IPS-11a (cell line): ENCODE measurements around the gene REXO4.

Experiments used
- H3K4me3 ChIP-seq: one replicate; pipeline ENCODE4 v1.5.1; 2013; ENCODE audit warnings: low read depth, low read length, control low read depth

The REXO4 gene

DNA sequence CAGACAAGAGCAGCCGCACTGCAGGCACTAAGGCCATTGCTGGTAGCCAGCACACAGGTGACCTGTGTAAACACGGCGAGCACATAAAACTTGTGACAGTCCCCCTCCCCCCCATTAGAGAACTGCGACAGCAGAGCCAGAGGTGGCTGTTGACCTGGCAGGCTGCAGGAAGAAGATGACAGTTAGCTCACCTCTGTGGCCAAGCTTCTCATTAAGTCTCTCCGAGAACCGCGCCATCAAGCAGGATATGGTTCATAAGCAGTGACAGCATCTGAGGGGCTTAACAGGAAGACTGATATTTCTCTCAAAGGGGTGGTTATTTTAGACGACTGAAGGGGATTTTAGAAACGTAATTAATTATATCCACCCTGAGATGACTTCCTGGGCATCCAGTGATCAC, 47.1 kb downstream of the REXO4 start:
- no peak overlapping the region for H3K4me3 ChIP-seq

DNA sequence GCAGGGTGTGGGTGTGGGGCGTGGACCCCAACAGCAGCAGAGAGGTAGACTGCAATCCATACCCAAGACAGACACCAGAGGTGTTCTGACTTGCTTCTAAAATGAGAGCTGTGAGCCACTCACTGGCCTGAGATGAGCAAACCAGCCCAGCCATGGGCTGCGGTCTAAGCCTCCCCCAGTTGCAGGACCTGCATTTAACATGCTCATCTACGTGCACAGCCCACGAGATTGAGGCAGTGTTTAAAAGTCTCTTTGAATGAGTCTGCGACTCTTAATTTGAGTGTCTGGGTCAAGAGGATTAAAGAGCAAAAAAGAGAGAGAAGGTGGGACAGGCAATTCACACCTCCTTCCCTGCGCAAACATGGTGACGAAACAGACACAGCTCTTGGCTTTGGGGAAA, 47.9 kb downstream of the REXO4 start:
- no peak overlapping the region for H3K4me3 ChIP-seq

DNA sequence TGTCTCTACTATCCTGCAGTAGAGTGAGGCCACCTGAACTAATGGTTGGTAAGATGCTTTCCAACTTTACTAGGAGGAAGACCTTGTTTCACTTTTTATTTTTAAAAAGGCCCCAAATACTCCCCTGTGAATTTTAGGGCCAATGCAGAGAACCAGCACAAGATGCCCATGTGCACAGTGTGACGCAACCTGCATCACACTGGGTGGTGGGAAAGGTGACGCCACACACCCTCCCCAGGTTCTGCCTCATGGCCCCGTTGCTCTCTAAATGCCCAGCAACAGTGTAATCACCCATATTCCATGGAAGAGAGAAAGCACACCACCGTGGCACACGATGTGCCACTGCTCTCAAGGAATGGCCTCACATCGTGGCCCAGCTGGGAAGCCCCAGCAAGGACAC, 48.4 kb downstream of the REXO4 start:
- no peak overlapping the region for H3K4me3 ChIP-seq

DNA sequence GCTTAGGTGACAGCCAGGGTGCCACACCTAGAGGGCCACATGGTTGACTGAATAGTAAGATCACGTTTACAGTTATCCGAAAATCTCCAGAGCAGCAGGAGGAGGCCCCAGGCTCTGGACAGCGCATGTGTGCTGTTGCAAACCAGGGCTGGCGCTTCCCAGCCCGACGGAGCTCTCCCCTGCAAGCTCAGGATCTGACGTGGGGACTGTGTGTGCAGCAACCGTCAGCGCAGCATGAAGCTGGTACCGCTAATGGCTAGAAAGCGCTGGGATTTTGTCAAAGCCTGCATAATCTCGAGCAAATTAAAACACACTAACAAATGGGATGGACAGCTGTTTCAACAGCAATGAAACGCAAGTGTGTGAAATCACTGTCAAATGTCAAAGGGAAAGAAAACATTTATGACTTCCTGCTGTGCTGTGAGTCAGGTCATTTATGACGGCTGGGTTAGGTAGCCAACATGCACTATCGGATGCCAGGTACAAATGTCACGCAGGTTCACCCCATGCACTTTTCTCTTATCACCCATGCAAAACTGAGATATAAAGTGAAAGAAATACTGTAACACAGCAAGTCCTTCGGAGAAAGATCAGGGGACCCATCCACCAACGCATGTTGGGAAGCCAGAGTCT, 49.4 kb downstream of the REXO4 start:
- no peak overlapping the region for H3K4me3 ChIP-seq

DNA sequence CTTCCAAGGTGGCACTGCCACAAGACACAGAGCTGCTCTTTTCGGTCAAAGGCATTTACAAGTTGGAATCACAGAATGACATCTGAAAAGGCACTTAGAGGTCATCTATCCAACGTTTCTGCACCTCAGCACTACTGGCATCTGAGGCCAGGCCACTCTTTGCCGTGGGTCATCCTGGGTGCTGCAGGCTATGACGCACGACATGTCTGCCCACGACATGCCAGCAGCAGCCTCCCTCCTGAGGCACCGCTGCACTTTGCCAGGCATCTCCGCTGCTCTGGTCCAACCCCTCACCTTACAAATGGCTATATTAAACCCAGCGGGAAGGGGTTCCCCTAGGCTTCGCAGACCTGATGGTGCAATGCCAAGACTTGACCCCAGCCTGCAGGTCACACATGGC, 50.0 kb downstream of the REXO4 start:
- H3K4me3 ChIP-seq: no peak overlapping the region

DNA sequence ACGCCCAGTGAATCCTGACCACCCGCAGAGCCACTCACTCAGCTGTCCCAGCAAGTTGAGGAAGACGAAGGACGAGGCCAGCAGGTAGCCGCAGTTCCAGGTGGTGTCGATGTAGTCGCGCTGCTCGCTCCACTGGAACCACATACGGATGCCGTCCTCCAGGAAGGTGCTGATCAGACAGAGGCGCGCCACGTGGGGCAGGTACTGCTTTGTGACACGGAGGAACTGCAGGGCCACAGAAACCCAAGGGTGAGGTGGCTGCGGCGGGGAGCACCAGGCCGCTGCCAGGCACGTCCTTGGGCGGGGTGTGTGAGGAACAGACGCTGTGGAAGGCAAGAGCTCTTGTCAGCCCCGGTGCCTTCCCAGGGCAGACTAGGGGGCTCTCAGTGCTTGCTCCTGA, 50.6 kb downstream of the REXO4 start:
- H3K4me3 ChIP-seq: no peak overlapping the region

DNA sequence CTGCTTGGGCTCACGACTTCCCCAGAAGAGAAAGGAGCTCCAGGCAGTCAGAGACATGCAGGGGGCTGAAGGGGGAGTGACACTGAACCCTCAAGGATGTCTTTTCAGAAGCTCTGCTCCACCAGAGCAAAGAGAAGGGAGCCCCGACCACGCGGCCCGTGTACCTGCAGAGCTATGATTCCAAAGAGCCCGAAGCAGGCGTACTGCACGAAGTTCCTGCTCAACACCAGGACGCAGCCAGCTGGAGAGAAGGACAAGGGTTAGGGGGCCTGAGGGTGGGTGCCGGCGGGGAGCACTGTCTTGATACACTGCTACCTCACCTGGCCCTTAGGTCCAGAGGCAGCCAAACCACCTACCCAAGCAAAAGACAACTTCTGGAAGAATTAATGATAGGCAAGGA, 51.4 kb downstream of the REXO4 start:
- no peak overlapping the region for H3K4me3 ChIP-seq

DNA sequence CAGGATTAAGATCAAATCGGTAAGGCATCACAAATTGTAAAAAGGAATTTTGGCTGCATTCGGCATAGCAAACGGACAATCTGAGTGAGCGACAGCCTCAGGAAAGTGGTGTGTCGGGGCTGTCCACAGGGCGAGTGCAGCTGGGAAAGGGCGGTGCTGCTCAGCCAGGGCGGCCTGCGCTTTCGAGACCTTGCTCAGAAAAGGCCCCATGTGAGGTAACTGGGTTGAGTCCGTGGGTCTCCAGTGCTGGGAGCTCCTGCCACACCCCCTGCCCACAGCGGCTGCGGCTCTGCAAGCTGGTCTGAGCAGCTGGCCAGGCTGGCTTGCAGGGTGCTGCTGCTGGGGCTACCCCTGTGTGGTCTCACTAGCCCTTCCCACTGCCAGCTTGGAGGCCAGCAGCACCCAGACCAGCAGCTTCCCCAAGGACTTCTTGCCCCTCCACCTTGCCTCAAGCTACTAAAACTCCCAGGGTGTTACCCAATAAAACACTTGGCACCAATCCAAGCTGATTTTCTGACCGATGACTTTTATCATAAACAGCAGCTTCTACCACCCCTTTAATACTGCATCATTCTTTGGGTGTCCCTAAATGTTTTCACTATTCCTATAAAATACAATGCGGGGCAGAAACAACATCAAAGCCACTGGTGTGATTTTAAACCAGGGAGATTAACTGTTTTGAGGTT, 55.3 kb downstream of the REXO4 start:
- H3K4me3 ChIP-seq: no peak overlapping the region

DNA sequence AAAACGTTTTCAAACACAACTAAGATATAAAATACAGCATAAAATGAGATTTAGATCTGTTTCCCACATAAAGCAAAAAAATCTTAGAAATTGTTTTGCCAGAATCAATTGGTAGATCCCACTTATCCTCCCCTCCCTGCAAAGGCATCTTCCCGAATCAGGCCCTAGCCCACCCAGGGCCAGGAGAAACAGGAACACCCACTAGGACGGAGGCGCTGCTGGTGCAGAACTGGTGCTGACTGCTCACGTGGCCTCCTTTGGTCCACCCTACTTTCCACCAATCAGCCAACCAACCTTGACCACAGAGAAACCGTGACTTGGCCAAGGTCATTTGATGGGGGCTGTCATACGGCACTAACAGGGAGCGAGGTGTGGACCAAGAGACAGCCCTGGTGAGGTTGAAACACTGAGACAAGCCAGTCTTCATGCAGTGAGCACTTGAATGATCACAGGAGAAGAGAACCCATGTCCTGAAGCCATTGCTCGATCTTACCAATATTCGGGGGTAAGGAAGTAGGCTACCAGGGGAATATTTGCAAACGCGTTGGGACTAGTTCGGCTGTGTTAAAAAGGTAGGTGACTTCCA, 56.2 kb downstream of the REXO4 start:
- H3K4me3 ChIP-seq: no peak overlapping the region

DNA sequence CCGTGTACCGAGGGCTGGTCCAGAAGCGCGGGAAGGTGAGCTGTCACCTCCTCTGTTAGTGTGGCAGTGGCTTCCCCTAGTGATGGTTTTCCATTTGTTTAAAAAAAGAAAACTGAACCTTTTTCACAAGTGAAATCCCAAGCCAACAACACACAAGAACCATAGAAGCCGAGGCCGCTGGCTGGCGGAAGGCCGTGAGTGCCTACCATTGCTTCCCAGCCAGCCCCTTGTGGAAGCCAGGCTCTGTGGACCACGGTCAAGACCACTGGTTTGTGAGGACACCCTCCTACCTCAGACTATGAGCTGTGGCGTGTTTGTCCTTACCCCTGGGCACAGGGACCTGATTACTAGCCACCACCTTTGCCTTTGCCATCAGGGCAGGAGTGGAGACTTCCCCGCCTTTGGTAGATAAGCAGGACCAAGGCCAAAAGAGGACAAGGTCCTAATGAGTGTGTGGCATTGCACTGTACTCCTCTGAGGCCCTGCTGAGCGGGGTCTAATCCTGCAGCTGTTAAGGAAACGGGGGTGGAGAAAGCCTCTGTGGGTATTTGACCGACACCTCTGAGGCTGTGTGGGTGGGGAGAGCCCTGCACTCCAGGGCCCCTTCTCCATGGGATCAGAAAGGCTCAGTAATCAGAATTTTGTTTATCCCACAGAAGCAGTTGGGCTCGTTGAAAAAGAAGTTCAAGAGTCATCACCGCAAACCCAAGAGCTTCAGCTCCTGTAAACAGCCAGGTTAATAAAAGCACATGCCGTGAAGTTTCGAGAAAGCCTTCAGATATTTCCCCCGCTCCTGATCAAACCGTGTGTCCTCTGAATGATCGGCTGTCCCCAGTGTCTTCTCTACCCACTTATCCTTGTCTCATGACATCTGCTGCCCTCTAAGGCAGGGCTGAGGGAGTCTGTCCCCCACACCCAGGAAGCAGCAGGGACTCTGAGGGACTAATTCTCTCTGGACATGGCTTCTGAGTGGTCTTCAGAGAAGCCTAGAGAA, 57.1 kb downstream of the REXO4 start:
- no peak overlapping the region for H3K4me3 ChIP-seq

DNA sequence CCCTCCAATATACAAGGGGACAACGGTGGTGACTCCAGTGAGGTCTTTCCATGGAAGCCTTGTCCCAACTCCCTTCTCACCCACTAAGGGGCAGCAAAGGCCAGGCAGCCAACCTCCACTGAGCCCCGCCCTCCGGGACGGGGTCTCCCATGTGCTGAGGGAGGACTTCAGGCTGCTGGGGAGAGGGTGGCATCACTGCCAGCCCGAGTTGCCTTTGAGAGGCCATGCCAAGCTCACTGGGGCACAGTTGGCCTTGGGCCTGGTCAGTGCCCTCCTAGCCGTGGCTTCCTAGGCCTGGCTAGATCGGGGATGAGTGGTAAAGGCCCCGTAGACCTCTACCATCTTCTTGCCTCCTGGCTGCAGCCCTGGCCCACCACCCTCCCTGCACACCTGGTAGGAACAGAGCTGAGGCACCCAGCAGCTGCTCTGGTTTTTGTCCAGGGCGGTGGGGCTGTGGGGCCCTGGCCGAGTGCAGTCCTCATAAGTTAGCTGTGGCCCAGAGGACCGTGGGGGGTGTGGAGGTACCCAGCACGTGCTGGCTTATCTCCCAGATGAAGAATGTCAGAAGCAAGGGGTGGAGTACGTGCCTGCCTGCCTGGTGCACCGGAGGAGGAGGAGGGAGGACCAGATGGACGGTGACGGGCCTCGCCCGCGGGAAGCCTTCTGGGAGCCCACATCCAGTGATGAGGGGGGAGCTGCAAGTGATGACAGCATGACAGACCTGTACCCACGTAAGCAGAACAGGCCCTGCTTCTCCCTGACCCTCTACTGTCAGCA, 58.2 kb downstream of the REXO4 start:
- no peak overlapping the region for H3K4me3 ChIP-seq

DNA sequence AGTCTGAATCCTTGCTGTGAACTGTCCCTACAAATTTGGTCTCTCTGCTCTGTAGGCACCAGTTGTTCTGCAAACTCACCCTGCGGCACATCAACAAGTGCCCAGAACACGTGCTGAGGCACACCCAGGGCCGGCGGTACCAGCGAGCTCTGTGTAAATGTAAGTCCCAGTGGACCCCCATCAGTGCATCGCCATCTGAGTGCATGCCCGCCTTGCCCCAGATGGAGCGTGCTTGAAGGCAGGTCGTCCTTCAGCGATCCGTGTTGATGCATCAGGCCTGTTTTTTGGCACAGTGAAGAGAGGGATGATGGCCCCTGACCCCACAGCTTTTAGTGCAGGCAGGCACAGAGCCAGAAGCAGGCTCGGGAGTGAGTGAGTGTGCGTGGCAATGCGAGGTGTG, 60.2 kb downstream of the REXO4 start:
- H3K4me3 ChIP-seq: no peak overlapping the region

DNA sequence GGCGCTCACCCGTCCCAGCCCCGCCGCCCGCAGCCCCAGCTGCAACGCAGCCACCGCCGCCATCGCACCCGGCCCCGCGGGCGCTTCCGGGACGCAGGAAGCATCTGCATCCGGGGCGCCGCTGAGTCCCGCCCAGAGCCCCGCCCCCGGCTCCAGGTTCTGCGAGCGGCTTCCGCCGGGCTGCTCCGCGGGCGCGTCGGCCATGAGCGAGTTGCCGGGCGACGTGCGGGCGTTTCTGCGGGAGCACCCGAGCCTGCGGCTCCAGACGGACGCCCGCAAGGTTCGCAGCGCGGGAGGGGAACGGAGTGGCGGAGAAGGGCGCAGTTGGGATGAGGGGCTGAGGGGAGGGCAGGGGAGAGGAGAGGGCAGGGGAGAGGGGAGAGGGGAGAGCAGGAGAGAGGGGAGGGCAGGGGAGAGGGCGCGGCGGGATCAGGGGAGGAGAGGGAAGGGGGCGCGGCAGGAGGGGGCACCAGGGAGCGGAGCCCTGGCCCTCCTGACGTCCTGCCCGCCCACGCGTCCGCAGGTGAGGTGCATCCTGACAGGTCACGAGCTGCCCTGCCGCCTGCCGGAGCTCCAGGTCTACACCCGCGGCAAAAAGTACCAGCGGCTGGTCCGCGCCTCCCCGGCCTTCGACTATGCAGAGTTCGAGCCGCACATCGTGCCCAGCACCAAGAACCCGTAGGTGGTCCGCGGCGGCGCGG, 61.3 kb downstream of the REXO4 start, which contains the start of the genes SURF1 and SURF2:
TSS of gene SURF1 (minus strand) at position 97 of the 701 bp plus-strand sequence. CDS start at position 63, 34 bp downstream.
TSS of gene SURF2 (plus strand) at position 160 of the 701 bp plus-strand sequence. CDS start at position 203, 43 bp downstream.
- H3K4me3 ChIP-seq: peak within 1 kb of the TSS; percentile 91
